GM12892 (cell line): ENCODE data around the gene PDE10A.

Experiments used
- DNase-seq: peaks from one replicate; pipeline ENCODE4 v3.0.0; 2011; ENCODE audit not compliant: insufficient read length
- FAIRE-seq: peaks from 2 replicates; lab custom pipeline; 2011; peaks lifted over from hg19 to GRCh38; lab: Jason Lieb, UNC
- POLR2A ChIP-seq: IDR thresholded peaks from 2 replicates; pipeline ENCODE4 v1.6.1; 2011; ENCODE audit warnings: low read depth, low read length, control low read depth
- POLR2AphosphoS5 ChIP-seq: IDR thresholded peaks from 2 replicates; pipeline ENCODE4 v1.6.1; 2011; ENCODE audit warnings: low read depth, low read length, control low read depth
- TAF1 ChIP-seq: IDR thresholded peaks from 2 replicates; pipeline ENCODE4 v1.6.1; 2011; ENCODE audit warnings: low read depth, mild to moderate bottlenecking, control low read depth, low read length, borderline replicate concordance

Gene PDE10A

DNA sequence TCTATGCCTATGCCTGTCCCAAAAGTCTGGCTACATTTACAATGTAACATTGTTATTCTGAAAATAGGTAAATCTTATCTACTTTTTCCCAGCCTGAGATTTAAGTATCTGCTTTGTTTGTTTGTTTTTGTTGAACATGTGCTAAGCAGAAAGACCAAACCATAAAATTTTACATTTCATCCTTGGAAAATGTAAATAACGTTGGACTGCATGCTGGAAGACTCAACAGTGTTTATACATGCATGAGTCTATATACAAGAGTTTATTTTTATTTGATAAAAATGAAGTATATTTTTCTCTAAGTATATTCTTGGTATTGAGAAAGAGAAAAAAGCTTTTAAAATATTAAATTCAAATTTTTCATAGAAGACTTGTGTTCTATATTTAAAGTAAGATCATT, 12.1 kb upstream of the PDE10A start:
- DNase-seq: no peak
- FAIRE-seq: no peak
- TF ChIP-seq POLR2AphosphoS5 (no peak), TAF1 (no peak), POLR2A (no peak)

DNA sequence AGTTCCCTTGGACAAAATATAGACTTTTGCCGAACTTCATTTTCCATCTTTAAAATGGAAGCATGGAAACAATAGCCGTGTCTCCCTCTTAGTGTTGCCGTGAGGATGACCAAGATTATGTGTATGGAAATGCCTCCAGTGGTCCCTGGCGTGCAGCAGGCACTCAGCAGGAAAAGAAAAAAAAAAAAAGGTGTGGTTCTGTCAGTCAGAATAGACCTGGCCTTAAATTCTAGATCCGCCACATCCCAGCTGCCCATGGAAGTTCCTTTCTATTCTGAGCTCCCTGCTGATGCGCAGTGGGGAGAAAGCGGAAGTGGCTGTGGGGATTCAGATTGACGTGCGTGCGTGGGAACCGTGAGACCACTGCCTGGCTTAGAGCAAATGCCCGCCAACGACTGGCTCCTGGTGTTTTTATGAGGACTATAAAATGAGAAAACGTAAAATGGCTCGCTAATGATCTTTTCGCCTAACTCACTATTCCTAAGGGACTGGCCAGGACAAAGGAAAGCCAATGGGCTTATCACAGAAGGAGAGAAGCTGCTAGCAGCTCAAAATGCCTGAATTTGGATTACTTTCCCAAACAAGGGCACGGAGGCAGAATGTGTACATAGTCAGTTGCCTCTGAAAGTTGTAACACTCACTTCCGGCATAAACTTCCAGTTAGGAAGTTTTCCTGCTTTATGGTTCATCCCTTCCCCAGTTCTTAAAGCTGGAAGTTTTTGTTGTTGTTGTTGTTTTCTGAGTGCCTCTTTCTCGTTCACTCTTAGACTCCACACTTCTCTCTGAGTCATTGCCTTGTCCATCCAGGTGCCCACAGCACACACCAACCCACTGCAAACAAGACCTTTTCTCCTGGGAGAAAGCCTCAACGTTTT, 11.4 kb upstream of the PDE10A start:
- DNase-seq (no peak), FAIRE-seq (no peak)
- TF ChIP-seq POLR2A (no peak), POLR2AphosphoS5 (no peak), TAF1 (no peak)

DNA sequence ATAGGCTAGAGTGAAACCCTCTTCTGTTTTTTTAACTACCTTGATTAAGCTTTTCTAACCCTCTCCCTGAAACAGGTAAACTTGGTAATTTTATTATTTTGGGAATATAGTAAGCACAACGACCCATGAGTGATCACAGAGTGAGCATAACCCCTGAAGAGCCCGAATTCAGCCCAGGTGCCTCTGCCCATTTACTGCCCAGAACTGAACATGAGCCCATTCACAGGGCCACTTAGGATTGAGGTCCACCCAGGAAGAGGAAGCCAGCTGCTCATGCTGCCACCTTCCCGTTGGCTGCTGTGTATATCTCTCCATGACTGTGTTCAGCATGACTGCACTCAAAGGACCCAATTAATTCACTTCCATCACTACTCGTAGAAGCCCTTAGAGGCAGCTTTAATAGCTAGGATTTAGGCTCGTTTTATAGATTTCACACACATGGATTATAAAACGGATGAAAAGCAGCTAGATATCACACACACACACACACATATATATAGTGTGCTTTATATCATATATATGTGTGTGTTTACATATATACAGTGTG, 8.3 kb upstream of the PDE10A start:
- FAIRE-seq (no peak), DNase-seq (no peak)
- TF ChIP-seq TAF1 (no peak), POLR2AphosphoS5 (no peak), POLR2A (no peak)

DNA sequence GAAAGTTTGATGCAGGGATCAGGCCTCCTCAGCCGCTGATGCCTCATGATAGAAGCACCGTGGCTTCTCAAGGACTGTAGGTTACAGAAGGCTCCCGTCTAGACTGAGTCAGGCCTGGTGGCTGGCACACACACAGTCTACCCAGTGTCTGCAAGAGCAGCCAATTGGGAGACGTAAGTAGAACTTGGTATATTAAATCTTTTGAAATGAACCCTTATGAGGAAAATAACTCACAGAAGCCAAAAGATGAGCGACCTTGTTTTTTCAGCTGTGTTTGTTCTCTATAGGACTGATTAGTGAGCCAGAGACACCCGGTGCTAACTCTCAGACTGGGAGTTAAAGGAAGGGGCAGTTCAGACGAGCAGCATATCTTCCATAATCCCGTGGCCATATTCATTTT, 5.9 kb upstream of the PDE10A start:
- FAIRE-seq (no peak), DNase-seq (no peak)
- TF ChIP-seq POLR2A (no peak), TAF1 (no peak), POLR2AphosphoS5 (no peak)

DNA sequence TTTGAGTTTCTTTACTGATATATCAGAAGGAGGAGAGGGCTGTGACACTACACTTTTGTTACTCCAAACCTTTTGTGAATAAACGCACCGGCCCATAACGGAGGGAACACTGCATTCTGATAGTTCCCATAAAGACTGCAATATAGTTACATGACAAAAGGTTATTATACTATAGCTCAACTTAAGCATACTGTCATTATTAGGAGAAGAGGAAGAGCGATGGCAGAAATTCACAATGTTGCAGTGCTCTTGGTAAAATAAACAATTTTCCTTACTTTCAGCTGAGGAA, 2.3 kb upstream of the PDE10A start:
- DNase-seq (no peak), FAIRE-seq (no peak)
- TF ChIP-seq TAF1 (no peak), POLR2AphosphoS5 (no peak), POLR2A (no peak)

DNA sequence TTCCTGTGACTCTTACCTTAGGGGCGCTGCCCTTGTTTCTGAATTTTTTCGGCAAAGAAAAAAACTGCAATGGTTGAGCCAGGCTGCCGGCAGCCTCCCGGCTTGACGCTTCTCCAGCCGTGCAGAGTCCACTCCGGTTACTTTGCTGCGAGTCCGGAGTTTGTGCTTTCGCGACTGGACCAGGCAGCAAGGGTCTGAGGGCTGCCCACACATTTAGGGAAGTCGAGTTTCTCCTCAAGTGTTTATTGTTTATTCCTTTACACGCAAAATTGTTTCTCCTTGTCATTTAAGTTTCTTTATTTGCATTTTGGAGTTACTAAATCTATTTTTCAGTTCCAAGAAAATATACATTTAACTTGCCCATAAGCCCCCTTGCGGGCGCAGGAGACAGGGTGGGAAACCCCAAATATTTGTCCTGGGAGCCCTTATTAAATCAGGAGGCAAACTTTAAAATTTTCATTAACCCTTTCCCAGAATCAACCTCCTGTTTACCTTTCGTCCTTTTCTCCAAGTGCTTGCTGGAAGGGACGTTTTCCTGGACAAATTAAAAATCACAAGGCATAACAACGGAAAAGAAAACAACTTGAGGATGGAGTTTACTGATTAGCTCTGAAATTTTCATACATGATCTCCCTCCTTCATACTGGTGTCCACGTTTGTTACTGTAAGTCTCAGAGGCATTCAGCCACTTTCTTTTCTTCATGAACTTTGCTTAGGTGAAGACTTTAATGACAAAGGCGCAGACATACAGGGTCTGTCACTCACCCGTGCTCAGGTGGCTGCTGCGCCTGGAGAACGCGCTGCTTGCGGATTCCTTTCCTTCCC, 1.7 kb upstream of the PDE10A start:
- TF ChIP-seq POLR2A (no peak), TAF1 (no peak), POLR2AphosphoS5 (no peak)
- FAIRE-seq: no peak
- DNase-seq: no peak

DNA sequence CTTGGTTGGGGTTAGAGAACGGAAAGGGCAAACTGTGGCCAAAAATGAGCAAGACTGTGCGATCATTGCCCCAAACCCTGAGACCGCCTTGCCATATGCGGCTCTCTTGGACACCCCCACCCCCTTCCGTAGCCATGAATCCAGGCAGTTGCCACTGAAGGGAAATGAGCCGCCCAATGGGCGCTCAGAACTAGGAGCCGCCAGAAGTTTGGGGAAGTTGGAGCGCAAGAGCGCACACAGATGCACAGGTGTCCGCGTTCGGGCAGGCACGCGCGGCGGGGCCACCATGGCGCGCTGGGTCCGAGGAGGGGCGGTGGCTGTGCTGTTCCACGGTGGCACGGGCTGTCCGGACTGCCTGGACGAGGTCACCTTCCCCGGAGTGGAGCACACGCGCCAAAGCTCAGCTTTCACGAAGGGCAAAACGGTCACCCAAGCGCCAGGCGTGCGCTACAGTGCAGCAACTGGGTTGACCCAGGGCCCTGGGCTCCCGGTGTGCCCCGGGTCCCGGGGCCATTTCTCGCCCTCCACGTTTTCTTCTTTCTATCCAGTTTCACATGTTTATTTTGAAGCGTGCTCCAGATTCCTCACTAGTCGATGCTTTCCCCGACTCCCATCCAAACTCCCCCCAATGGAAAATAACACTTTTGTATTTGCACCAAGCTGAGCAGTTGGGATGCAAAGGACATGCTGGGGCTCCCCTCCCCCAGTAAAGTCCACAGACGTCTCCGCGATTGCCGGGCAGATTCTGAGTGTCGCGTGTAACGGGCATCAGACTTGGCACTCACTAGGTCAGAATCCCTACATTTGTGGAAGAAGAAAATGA, 906 bp upstream of the PDE10A start:
- TF ChIP-seq TAF1 (no peak), POLR2A (no peak), POLR2AphosphoS5 (no peak)
- FAIRE-seq: no peak

DNA sequence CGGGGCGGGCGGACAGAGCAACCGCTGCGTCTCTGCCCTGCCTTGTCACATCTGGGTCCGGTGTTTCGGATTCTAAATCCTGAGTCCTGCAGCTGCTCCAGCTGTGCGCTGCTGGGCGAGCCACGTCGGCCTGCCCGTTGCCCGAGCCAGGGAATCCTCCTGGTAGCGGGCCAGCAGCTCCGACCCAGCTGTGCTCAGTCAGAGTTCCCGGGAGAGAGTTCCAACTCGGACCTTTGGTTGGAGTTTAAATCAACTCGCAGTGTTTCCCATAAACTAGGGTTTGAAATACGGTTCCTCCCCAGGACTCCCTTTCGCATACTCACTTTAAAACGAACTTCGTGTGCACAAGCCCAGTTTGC, 315 bp upstream of the PDE10A start:
- no peak for FAIRE-seq
- no peak for DNase-seq
- TF ChIP-seq TAF1: no peak
- no peak for TF ChIP-seq POLR2A
- no peak for TF ChIP-seq POLR2AphosphoS5

More for the DNA sequence above, 906 bp upstream of the PDE10A start:
- no peak for DNase-seq

DNA sequence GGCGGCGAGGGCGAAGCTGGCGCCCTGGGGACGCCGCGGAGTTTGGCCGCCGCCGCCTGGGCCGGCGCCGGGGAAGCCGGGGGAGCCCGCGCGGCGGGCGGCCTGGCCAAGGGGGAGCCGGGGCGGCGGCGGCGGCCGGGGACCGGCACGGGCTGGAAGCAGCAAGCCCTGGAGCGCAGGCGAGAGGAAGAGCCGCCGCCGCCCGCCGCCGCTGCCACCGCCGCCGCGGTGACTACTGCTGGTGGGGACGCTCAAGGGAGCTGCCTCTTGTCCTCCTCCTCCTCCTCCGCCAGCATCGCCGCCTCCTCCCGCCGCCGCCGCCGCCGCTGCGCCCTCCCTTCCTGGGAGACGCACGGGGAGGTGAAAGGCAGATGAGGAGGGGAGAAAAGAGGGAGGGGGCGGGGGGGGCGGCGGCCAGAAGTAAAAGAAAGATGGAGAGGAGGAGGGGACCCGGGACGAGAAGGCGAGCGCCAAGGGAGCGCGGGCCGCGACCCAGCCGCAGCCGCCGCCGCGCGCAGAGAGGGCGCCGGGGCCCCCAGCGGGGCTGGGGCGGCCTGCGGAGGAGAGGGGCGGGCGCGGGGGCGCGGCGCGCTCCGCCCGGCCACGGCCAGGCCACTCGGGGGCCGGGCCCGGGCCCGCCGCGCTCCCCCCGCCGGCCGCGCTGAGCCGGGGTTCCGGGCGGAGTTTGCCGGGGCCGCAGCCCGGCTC, 846 bp downstream of the PDE10A start:
- no peak for TF ChIP-seq POLR2A
- no peak for TF ChIP-seq TAF1
- TF ChIP-seq POLR2AphosphoS5: no peak
- no peak for DNase-seq
- FAIRE-seq: no peak

DNA sequence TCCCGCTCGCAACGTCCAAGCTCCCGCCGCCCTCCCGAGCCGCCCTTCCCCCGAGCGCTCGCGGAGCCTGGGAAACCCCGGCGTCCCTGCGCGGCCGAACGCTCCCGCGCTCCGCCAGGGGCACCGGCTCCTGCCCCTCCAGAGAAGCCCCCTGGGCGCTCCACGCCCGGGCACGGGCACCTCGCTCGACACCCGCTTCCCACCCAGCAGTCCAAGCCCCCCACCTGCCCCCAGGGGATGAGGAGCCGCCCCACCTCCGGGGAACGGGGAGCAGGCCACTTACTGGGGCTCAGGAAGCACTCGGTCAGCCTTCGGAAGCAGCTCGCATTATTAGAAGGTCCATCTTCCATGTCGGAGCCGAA, 1.4 kb downstream of the PDE10A start:
- TF ChIP-seq POLR2A (no peak), TAF1 (no peak), POLR2AphosphoS5 (no peak)
- DNase-seq: no peak
- FAIRE-seq: no peak
